D721Med (cell line): ENCODE measurements around the gene NUDC.

Source experiments
- DNase-seq: peaks from one replicate; pipeline ENCODE4 v3.0.0; 2011; ENCODE audit warnings: low spot score; ENCODE audit not compliant: insufficient read length
- FAIRE-seq: peaks from 2 replicates; lab custom pipeline; 2011; peaks lifted over from hg19 to GRCh38; lab: Jason Lieb, UNC
- TF ChIP-seq, protein P1 (sequence below): IDR thresholded peaks from 2 replicates; pipeline ENCODE4 v1.5.1; 2012; ENCODE audit warnings: mild to moderate bottlenecking, control low read depth; ENCODE audit not compliant: insufficient read depth; ENCODE audit errors: missing control alignments

Gene NUDC

DNA sequence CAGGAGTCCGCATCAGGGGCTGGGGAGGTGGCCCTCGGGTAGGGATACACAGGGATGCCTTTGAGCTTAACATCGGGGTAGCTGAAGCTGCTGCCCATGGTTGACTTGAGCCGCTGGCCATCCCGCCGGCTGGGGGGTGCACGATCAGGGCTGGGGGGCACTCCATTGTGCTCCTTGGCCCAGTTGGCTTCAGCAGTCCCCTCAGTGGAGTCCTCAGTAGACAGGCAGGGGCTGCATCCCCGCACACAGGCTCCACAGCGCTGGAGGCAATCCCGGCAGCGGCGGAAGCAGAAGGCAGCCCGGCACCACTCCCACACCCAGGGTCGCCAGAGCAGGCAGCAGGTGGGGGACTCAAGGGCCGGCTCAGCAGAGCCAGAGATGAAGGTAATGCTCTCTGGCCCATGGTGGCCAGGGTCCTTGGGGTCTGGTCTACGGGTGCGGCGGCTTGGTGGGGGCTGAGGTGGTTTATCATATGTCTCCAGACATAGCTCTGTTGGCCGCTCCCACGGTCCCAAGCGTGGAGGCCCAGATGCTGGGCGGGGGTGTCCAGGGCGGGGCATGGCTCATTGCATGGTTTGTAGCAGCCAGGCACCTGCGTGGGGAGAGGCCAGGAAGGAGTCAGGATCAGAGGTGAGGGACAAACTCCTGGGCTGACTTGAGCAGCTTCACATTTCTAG is 30.4 kb downstream of the NUDC start:
- TF ChIP-seq, protein P1, sequence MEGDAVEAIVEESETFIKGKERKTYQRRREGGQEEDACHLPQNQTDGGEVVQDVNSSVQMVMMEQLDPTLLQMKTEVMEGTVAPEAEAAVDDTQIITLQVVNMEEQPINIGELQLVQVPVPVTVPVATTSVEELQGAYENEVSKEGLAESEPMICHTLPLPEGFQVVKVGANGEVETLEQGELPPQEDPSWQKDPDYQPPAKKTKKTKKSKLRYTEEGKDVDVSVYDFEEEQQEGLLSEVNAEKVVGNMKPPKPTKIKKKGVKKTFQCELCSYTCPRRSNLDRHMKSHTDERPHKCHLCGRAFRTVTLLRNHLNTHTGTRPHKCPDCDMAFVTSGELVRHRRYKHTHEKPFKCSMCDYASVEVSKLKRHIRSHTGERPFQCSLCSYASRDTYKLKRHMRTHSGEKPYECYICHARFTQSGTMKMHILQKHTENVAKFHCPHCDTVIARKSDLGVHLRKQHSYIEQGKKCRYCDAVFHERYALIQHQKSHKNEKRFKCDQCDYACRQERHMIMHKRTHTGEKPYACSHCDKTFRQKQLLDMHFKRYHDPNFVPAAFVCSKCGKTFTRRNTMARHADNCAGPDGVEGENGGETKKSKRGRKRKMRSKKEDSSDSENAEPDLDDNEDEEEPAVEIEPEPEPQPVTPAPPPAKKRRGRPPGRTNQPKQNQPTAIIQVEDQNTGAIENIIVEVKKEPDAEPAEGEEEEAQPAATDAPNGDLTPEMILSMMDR = no peak
- no peak for FAIRE-seq
- no peak for DNase-seq

DNA sequence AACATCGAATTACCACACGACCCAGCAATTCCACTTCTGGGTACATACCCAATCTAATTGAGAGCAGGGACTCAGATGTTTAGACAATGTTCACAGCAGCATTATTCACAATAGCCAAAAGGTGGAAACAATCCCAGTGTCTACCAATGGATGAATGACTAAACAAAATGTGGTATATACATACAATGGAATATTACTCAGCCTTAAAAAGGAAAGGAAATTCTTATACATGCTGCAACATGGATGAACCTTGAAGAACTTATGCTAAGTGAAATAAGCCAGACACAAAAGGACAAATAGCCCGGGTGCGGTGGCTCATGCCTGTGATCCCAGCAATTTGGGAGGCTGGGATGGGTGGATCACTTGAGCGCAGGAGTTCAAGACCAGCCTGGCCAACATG is 31.8 kb downstream of the NUDC start:
- FAIRE-seq (no peak), DNase-seq (no peak)
- TF ChIP-seq, protein P1 = no peak

DNA sequence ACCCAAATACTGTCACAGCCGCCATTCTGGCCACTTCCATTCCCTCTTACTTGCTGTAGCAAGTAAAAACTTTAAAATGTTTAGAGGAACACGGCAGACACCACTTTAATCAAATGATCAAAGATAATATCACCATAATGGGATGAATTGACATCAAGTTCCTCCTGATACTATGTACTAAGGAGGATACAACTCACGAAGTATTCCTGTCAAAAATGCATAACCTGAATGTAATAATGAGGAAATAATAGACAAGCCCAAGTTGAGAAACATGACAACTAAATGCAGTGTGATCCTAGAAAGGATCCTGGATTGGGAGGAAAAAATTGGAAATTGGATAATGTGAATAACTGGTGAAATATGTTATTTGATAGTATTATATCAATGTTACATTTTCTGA is 34.8 kb downstream of the NUDC start:
- TF ChIP-seq, protein P1 = no peak
- FAIRE-seq (no peak), DNase-seq (no peak)

DNA sequence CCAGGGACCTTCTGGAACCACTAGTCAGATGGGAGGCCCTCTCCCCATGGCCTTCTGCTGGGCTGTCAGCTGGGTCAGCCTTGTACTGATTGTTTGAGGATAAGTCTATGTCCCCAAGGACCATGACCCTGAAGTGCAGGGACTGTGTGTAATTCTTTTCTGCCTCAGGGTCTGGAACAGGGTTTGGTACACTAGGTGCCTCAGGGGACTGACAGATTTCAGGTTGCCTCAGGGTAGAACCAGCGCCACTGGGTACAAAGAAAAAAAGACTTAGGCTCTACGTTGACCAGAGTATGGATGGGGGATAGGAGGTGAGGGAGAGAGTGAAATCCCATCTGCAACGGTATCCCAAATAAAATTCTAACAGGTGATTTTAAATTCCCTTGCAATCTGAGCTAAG is 35.8 kb downstream of the NUDC start:
- TF ChIP-seq, protein P1 = no peak
- FAIRE-seq = no peak
- no peak for DNase-seq

DNA sequence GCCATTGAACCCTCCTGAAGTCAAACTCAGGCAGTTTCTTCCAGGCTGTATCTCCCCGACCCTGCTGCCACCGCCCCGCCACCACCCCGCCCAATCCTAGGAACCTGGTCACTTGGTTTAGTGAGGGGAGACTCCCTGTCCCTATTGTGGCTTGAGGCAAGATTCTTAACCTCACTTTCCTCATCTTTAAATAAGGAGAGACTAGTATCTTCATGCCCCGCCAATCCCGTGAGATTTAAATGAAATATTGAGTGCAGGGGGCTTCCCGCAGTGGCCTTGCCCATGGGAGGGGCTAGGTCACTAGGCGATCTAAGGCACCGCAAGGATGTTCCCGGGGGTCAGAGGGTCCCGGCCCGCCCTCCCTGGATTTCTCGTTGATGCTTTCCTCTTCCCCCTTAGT is 37.7 kb downstream of the NUDC start:
- no peak for DNase-seq
- TF ChIP-seq, protein P1 = no peak
- FAIRE-seq = no peak

DNA sequence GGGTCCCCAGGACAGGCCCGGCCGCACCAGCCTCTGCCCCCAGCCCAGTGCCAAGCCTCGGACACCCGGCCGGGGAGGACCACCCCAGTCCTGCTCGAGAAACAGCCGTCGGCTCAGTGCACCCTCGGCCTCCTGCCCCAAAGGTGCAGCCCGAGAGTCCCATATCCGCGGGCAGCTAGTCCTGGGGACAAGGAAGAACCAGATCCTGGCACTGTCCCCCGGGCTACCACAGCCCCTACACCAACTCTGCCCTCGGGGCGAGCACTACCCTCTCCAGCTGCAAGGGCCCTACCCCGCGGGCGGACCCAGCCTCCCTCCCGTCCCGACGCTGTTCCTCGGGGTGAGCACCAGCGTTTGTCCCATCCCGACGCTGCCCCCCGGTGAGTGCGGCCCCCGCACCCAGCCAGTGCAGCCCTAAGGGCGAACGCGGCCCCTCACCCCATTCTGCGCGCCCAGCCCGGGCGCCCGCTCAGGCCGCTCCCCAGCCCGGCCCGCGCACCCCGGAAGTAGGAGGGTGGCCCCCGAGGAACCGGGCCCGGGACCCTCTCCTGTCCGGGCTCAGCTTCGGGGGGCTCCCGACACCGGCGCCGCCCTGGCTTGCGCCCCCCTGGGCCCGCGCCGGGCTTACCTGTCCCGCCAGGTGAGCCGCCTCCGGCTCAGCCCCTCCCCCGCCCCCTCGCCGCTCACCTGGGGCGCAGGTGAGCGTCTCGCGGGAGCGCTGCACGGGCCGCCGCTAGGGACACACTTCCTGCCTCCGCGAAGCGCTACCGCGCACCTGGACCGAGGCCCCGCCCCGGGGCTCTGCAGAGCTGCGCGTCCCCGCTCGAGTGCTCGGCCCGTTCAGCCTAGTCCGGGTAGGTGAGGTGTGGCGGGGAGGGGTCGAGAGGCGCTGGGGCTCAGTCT is 38.4 kb downstream of the NUDC start, which contains the start of gene KDF1:
Gene KDF1 (minus strand): TSS at position 747 of the 903 bp plus-strand sequence. CDS start 8,088 bp downstream, outside the sequence.
- no peak for FAIRE-seq
- no peak for DNase-seq
- TF ChIP-seq, protein P1 = no peak
